Activated T-cell treated with anti-CD3 and anti-CD28 coated beads, Interleukin-2, amount 50 U/mL, for 72 hours (primary cell): ENCODE data around the gene RGS9. TPM values are rescaled to one million over a fixed set of nuclear protein-coding genes. Genes with fewer than 3 reads are reported as not detected.

ENCODE experiments used
- ATAC-seq, 2 donors: fragments of 150-1000 bp; cut with Tn5 transposase; replicated peaks in 1 of 2; 2 replicates each; pipeline ENCODE4 v1.10.0; 2021; ENCODE audit warnings: moderate library complexity in 2 of 2, mild to moderate bottlenecking in 1 of 2
- DNase-seq, 2 donors: peaks; one replicate each; pipeline ENCODE4 v3.0.0; 2021 to 2022; ENCODE audit warnings: mixed read lengths in 1 of 2
- H3K27ac Mint-ChIP-seq: one replicate; pipeline ENCODE4 v1.8.0; 2022; ENCODE audit warnings: mild to moderate bottlenecking, moderate library complexity, mixed read lengths
- H3K27me3 Mint-ChIP-seq: one replicate; pipeline ENCODE4 v1.8.0; 2022; ENCODE audit warnings: low read depth, mixed read lengths
- H3K36me3 Mint-ChIP-seq, 2 donors: one replicate each; pipeline ENCODE4 v1.8.0; 2022; ENCODE audit warnings: mixed read lengths in 2 of 2, mild to moderate bottlenecking in 1 of 2; ENCODE audit not compliant: insufficient read depth in 2 of 2
- H3K4me1 Mint-ChIP-seq: one replicate; pipeline ENCODE4 v1.8.0; 2022; ENCODE audit warnings: low read depth, mixed read lengths
- H3K4me3 Mint-ChIP-seq, 2 donors: one replicate each; pipeline ENCODE4 v1.8.0; 2022; ENCODE audit warnings: mild to moderate bottlenecking in 2 of 2, mixed read lengths in 2 of 2, moderate library complexity in 2 of 2
- H3K9me3 Mint-ChIP-seq, 2 donors: one replicate each; pipeline ENCODE4 v1.8.0; 2022; ENCODE audit warnings: mixed read lengths in 2 of 2
- total RNA-seq, 2 donors: library from RNA; stranded (reverse); gene quantifications; one replicate each; pipeline ENCODE4 v1.2.3, GENCODE V29; 2022

Gene RGS9
- total RNA-seq, 2 donors from 2014 or later, result 5.8 to 16.6 TPM

GRCh38 chr17:65147955-65148354, 10.8 kb downstream of the RGS9 start:
- H3K36me3 Mint-ChIP-seq, result no peaks in the 10 kb centered on the region
- ATAC-seq, result no peak
- H3K27ac Mint-ChIP-seq, result no peak overlapping the region
- no peak for DNase-seq
- H3K4me1 Mint-ChIP-seq, result peaks cover under 1% of the 10 kb centered on the region
- no peak overlapping the region for H3K4me3 Mint-ChIP-seq
- peaks cover 15% of the 10 kb centered on the region for H3K27me3 Mint-ChIP-seq
- no peaks in the 10 kb centered on the region for H3K9me3 Mint-ChIP-seq

GRCh38 chr17:65154770-65155589, 17.8 kb downstream of the RGS9 start:
- peak; percentile 86 to 96 for ATAC-seq
- no peaks in the 10 kb centered on the region for H3K9me3 Mint-ChIP-seq

GRCh38 chr17:65155622-65156021, 18.5 kb downstream of the RGS9 start:
- peak in 1 of 2 donors; percentile 38 for ATAC-seq
- H3K9me3 Mint-ChIP-seq, result no peaks in the 10 kb centered on the region

More at GRCh38 chr17:65154770-65155589, 17.8 kb downstream of the RGS9 start:
- DNase-seq, result no peak
- H3K4me3 Mint-ChIP-seq, result peak overlapping the region in 1 of 2 donors; percentile 20
- peaks cover 15% of the 10 kb centered on the region for H3K4me1 Mint-ChIP-seq
- no peak overlapping the region for H3K27ac Mint-ChIP-seq
- peaks cover 0 to 2% of the 10 kb centered on the region in 2 donors for H3K36me3 Mint-ChIP-seq
- H3K27me3 Mint-ChIP-seq, result peaks cover 9% of the 10 kb centered on the region

GRCh38 chr17:65156185-65156834, 19.1 kb downstream of the RGS9 start:
- no peaks in the 10 kb centered on the region for H3K9me3 Mint-ChIP-seq
- DNase-seq (no peak), ATAC-seq (no peak)
- H3K4me3 Mint-ChIP-seq, result no peak overlapping the region
- H3K4me1 Mint-ChIP-seq, result peaks cover 15% of the 10 kb centered on the region
- no peak overlapping the region for H3K27ac Mint-ChIP-seq
- peaks cover 9% of the 10 kb centered on the region for H3K27me3 Mint-ChIP-seq
- H3K36me3 Mint-ChIP-seq, result peaks cover 0 to 2% of the 10 kb centered on the region in 2 donors

More at GRCh38 chr17:65155622-65156021, 18.5 kb downstream of the RGS9 start:
- H3K27ac Mint-ChIP-seq, result no peak overlapping the region
- H3K4me3 Mint-ChIP-seq, result peak overlapping the region in 1 of 2 donors; percentile 20
- peaks cover 15% of the 10 kb centered on the region for H3K4me1 Mint-ChIP-seq
- H3K36me3 Mint-ChIP-seq, result peaks cover 0 to 2% of the 10 kb centered on the region in 2 donors
- no peak for DNase-seq
- peaks cover 9% of the 10 kb centered on the region for H3K27me3 Mint-ChIP-seq

GRCh38 chr17:65156835-65157565, 19.8 kb downstream of the RGS9 start:
- H3K27me3 Mint-ChIP-seq, result peaks cover 2% of the 10 kb centered on the region
- no peaks in the 10 kb centered on the region for H3K9me3 Mint-ChIP-seq
- peaks cover 0 to 2% of the 10 kb centered on the region in 2 donors for H3K36me3 Mint-ChIP-seq
- H3K4me1 Mint-ChIP-seq, result peaks cover 15% of the 10 kb centered on the region
- no peak overlapping the region for H3K27ac Mint-ChIP-seq
- ATAC-seq, result no peak
- DNase-seq, result no peak
- H3K4me3 Mint-ChIP-seq, result no peak overlapping the region

DNA sequence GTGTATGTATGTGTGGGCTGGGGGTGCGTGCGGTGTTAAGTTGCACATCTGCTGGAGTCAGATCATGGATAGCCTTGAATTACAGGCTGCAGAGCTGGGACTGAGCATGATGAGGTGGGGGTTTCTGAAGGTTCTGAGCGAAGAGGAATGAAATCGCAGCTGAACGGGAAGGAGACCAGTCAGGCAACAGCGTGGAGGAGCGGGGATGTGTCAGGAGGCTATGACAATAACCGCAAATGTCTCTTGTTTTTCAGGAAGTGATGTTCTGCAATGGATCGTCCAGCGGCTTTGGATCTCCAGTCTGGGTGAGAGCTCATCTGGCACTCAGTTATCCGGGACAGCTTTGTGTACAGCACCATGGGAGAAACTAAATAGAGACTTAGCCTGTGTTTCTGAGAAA, 20.9 kb downstream of the RGS9 start:
- Mint-ChIP-seq H3K36me3 (peaks cover 0 to 2% of the 10 kb centered on the region in 2 donors), H3K27ac (no peak overlapping the region)

DNA sequence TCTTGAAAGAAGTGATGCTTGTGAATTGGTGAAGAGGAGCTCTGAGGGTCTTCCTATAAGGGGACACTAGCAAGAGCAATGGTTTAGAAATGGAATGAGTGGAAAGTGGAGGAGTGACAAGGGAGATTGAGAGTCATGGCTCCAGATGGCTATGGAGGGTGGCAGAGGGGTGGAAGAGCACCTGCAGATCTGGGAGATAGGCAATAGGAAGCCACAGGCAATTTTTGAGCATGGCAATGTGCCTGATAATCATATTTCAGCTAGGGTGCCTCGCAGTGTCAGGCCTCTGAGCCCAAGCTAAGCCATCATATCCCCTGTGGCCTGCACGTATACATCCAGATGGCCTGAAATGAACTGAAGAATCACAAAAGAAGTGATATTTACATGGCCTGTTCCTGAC, 21.5 kb downstream of the RGS9 start:
- Mint-ChIP-seq H3K4me3 (no peak overlapping the region), H3K27ac (no peak overlapping the region), H3K4me1 (peaks cover 20% of the 10 kb centered on the region), H3K27me3 (no peaks in the 10 kb centered on the region), H3K36me3 (peaks cover 0 to 2% of the 10 kb centered on the region in 2 donors), H3K9me3 (no peaks in the 10 kb centered on the region)
- DNase-seq (no peak), ATAC-seq (no peak)

More for the DNA sequence above, 20.9 kb downstream of the RGS9 start:
- H3K9me3 Mint-ChIP-seq, result no peaks in the 10 kb centered on the region
- H3K4me3 Mint-ChIP-seq, result no peak overlapping the region
- ATAC-seq, result peak in 1 of 2 donors; percentile 17
- H3K27me3 Mint-ChIP-seq, result no peaks in the 10 kb centered on the region
- peaks cover 15% of the 10 kb centered on the region for H3K4me1 Mint-ChIP-seq
- no peak for DNase-seq

DNA sequence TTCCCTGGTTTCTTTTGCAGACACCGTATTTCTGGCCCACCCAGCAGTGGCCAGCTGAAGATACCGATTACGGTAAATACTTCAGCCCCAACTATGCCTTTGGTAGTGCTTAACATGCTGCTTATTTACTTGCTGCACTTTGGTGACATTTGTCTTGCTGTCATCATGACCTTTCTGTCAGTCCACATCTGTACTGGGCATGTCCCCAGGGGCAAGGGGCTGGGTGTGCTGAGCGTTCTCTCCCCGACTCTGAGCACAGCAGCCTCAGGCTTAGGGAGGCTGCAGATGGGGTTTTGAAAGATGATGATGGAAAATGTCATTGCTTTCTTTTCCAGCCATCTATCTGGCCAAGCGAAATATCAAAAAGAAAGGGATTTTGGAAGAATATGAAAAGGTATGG, 23.3 kb downstream of the RGS9 start:
- H3K27me3 Mint-ChIP-seq, result no peaks in the 10 kb centered on the region
- H3K27ac Mint-ChIP-seq, result no peak overlapping the region
- ATAC-seq, result no peak
- peaks cover 0 to 3% of the 10 kb centered on the region in 2 donors for H3K36me3 Mint-ChIP-seq
- H3K9me3 Mint-ChIP-seq, result peaks cover 0 to under 1% of the 10 kb centered on the region in 2 donors
- peaks cover 23% of the 10 kb centered on the region for H3K4me1 Mint-ChIP-seq
- no peak for DNase-seq
- no peak overlapping the region for H3K4me3 Mint-ChIP-seq

DNA sequence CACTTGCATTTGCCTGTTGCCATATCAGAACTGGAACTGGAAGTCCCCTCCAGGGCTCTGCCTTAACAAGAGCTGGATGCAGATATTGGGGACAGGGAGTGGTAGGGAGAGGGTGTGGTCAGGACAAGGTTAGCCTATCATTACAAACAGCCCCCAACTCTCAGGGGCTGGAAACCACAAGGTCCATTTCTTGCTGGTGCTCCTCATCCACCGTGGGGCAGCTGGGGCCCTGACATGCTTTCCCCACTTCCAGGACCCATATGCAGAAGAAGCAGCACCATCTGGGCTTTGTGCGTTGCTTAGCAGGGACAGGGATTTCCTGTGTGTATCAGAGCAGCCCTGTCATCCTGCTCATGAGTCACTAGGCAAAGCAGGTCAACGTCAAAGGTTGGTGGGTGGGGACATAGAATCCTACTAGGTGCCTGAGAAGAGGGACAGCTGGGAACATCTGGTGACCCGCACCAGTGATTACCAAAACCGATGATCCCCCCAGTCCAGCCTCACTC, 26.9 kb downstream of the RGS9 start:
- peak; percentile 100 for ATAC-seq
- Mint-ChIP-seq H3K27ac (peak overlapping the region; percentile 85), H3K4me3 (no peak overlapping the region), H3K36me3 (peaks cover 0 to 2% of the 10 kb centered on the region in 2 donors), H3K9me3 (peaks cover 0 to 3% of the 10 kb centered on the region in 2 donors), H3K27me3 (no peaks in the 10 kb centered on the region), H3K4me1 (peaks cover 21% of the 10 kb centered on the region)
- DNase-seq, result peak; percentile 62 to 71

- H3K4me1 Mint-ChIP-seq, result peaks cover 27% of the 10 kb centered on the region
- no peak overlapping the region for H3K4me3 Mint-ChIP-seq
- H3K27me3 Mint-ChIP-seq, result no peaks in the 10 kb centered on the region
- no peak overlapping the region for H3K27ac Mint-ChIP-seq
- ATAC-seq (no peak), DNase-seq (no peak)
- H3K36me3 Mint-ChIP-seq, result peaks cover 0 to 2% of the 10 kb centered on the region in 2 donors
- H3K9me3 Mint-ChIP-seq, result peaks cover 0 to 3% of the 10 kb centered on the region in 2 donors
These were observed 29.6 kb downstream of the RGS9 start for GRCh38 chr17:65166787-65167186.

DNA sequence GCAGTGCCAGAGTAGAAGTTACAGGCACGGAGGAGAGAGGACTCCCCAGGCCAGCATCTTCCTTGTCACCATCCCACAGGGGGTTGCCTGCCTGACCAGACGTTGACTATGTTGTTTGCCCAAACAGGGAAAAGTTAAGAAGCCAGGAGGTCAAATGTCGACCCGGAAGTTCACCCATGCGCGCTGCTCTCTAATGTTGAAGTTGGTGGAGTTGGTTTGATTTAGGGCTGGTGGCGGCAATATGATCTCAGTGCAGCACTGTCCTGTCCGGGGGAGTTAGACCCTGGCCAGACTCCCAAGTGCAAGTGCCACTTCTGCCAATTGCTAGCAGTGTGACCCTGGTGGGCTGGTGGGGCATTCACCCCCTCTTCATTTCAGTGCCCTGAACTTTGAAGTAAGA, 30.4 kb downstream of the RGS9 start:
- H3K27me3 Mint-ChIP-seq, result no peaks in the 10 kb centered on the region
- ATAC-seq (no peak), DNase-seq (no peak)
- H3K36me3 Mint-ChIP-seq, result peaks cover 0 to 2% of the 10 kb centered on the region in 2 donors
- peaks cover 0 to 3% of the 10 kb centered on the region in 2 donors for H3K9me3 Mint-ChIP-seq
- H3K4me1 Mint-ChIP-seq, result peaks cover 32% of the 10 kb centered on the region
- no peak overlapping the region for H3K27ac Mint-ChIP-seq
- no peak overlapping the region for H3K4me3 Mint-ChIP-seq

- H3K4me3 Mint-ChIP-seq, result no peak overlapping the region
- H3K36me3 Mint-ChIP-seq, result peaks cover 0 to 2% of the 10 kb centered on the region in 2 donors
- no peak for DNase-seq
- peaks cover 0 to 3% of the 10 kb centered on the region in 2 donors for H3K9me3 Mint-ChIP-seq
- H3K27me3 Mint-ChIP-seq, result no peaks in the 10 kb centered on the region
- ATAC-seq, result no peak
- peaks cover 16% of the 10 kb centered on the region for H3K4me1 Mint-ChIP-seq
- no peak overlapping the region for H3K27ac Mint-ChIP-seq
These were observed 32.5 kb downstream of the RGS9 start for GRCh38 chr17:65169691-65170090.
